HepG2 (cell line): ENCODE data around the gene FHIT. TPM values are rescaled to one million over a fixed set of nuclear protein-coding genes. Genes with fewer than 3 reads are reported as not detected.

ENCODE experiments used
- ATAC-seq: fragments of 200-7000 bp; cut with Tn5 transposase; 3 replicates; pipeline ENCODE4 v1.9.1; 2020; ENCODE audit warnings: mild to moderate bottlenecking, moderate library complexity
- BruUV-seq: library from RNA; stranded (reverse); fragments of 400-500 nt; replicated peaks from 2 replicates; lab custom pipeline; 2021; lab: Mats Ljungman, UMichigan
- CTCF ChIA-PET: fragments of 300-600 bp; formaldehyde crosslinking; extraction: SDS; loops from one replicate; lab custom pipeline; 2021; ENCODE audit warnings: low total read pairs, inconsistent platforms, low intra/inter-chr PET ratio; lab: Yijun Ruan, JAX
- POLR2A ChIA-PET: fragments of 350-600 bp; sonication (Branson Sonifier 250); formaldehyde crosslinking; loops from one replicate; lab custom pipeline; 2020; ENCODE audit warnings: antibody characterized with exemption, inconsistent platforms; lab: Yijun Ruan, JAX
- DNase-seq: peaks from one replicate; pipeline ENCODE4 v3.0.0-alpha.2; 2015; ENCODE audit warnings: low spot score
- FAIRE-seq: peaks from 3 replicates; lab custom pipeline; 2011; peaks lifted over from hg19 to GRCh38; lab: Jason Lieb, UNC
- H2AFZ ChIP-seq: one replicate; pipeline ENCODE4 v1.6.1; 2011; ENCODE audit warnings: low read length, inconsistent platforms
- H3K27ac ChIP-seq: fragments of 300-600 bp; 3 replicates; pipeline ENCODE4 v1.8.0; 2011; ENCODE audit warnings: mixed run types, mild to moderate bottlenecking, mixed read lengths, low read length, inconsistent platforms; ENCODE audit not compliant: insufficient read depth; ENCODE audit errors: extremely low read length
- H3K27me3 ChIP-seq, 2 experiments: fragments of 200-600 bp in 1 of 2; 2 replicates in 1 of 2; 3 replicates in 1 of 2; pipeline versions ENCODE4 v1.6.0 to v1.8.0; 2011; ENCODE audit warnings: low read length in 2 of 2, mild to moderate bottlenecking in 2 of 2, moderate library complexity in 2 of 2, inconsistent platforms in 1 of 2; ENCODE audit not compliant: insufficient read depth in 2 of 2, control insufficient read depth in 1 of 2
- H3K36me3 ChIP-seq, 2 experiments: fragments of 200-600 bp in 1 of 2; replicated peaks in 1 of 2; 2 replicates in 1 of 2; 3 replicates in 1 of 2; pipeline versions ENCODE4 v1.5.1 to v1.8.0; 2011; ENCODE audit warnings: low read length in 2 of 2, inconsistent platforms in 1 of 2; ENCODE audit not compliant: insufficient read depth in 2 of 2, control insufficient read depth in 1 of 2
- H3K4me1 ChIP-seq: 2 replicates; pipeline ENCODE4 v1.5.1; 2012; ENCODE audit warnings: low read length, inconsistent platforms; ENCODE audit not compliant: insufficient read depth
- H3K4me2 ChIP-seq: 2 replicates; pipeline ENCODE4 v1.6.0; 2011; ENCODE audit warnings: low read depth, low read length, inconsistent platforms
- H3K4me3 ChIP-seq, 3 experiments: fragments of 200-600 bp in 1 of 3; sonication (generic), shearing (Covaris generic) in 1 of 3; replicated peaks in 1 of 3; 2 replicates each; pipeline ENCODE4 v1.5.1; 2011 to 2016; ENCODE audit warnings: low read length in 3 of 3, inconsistent platforms in 2 of 3, low read depth in 2 of 3, mild to moderate bottlenecking in 2 of 3, control low read depth in 1 of 3, mixed read lengths in 1 of 3; ENCODE audit not compliant: insufficient read depth in 1 of 3
- H3K79me2 ChIP-seq: one replicate; pipeline ENCODE4 v1.6.1; 2011; ENCODE audit warnings: low read length, inconsistent platforms; ENCODE audit not compliant: insufficient read depth
- H3K9ac ChIP-seq: 2 replicates; pipeline ENCODE4 v1.6.0; 2011; ENCODE audit warnings: mild to moderate bottlenecking, low read depth, low read length, inconsistent platforms; ENCODE audit not compliant: insufficient read depth
- H3K9me3 ChIP-seq: 2 replicates; pipeline ENCODE4 v1.5.1; 2012; ENCODE audit warnings: mild to moderate bottlenecking, low read length
- H4K20me1 ChIP-seq: 2 replicates; pipeline ENCODE4 v1.6.0; 2011; ENCODE audit warnings: inconsistent platforms, mild to moderate bottlenecking, low read length, moderate library complexity; ENCODE audit not compliant: insufficient read depth
- FOXO4 ChIP-seq: sonication (generic); formaldehyde crosslinking; conservative IDR thresholded peaks from 2 replicates; pipeline ENCODE4 v1.8.1; 2023; ENCODE audit warnings: missing genetic modification reagents
- HDAC1 ChIP-seq: sonication (generic); formaldehyde crosslinking; IDR thresholded peaks from 2 replicates; pipeline ENCODE4 v1.5.1; 2020; ENCODE audit warnings: mild to moderate bottlenecking, missing genetic modification reagents
- HOXA9 ChIP-seq: sonication (generic); formaldehyde crosslinking; IDR thresholded peaks from 2 replicates; pipeline ENCODE4 v1.8.1; 2022; ENCODE audit warnings: missing genetic modification reagents, mild to moderate bottlenecking, moderate library complexity, borderline replicate concordance
- KLF11 ChIP-seq: IDR thresholded peaks from 2 replicates; pipeline ENCODE4 v1.6.1; 2016; ENCODE audit warnings: missing compliant biosample characterization
- MLXIP ChIP-seq: sonication (generic); formaldehyde crosslinking; IDR thresholded peaks from 2 replicates; pipeline ENCODE4 v1.9.0; 2021; ENCODE audit warnings: missing genetic modification reagents, borderline replicate concordance
- NPAS2 ChIP-seq: sonication (generic); formaldehyde crosslinking; IDR thresholded peaks from 2 replicates; pipeline ENCODE4 v1.8.0; 2022; ENCODE audit warnings: mild to moderate bottlenecking, missing genetic modification reagents, borderline replicate concordance
- POGZ ChIP-seq: sonication (generic); formaldehyde crosslinking; IDR thresholded peaks from 2 replicates; pipeline ENCODE4 v1.4.0; 2020; ENCODE audit warnings: mild to moderate bottlenecking, missing genetic modification reagents
- TBL1XR1 ChIP-seq: fragments of 150-350 bp; IDR thresholded peaks from 2 replicates; pipeline ENCODE4 v1.6.1; 2014; ENCODE audit warnings: borderline replicate concordance, low read length; ENCODE audit not compliant: partially characterized antibody
- ZNF280B ChIP-seq: sonication (generic); formaldehyde crosslinking; IDR thresholded peaks from 2 replicates; pipeline ENCODE4 v1.5.0; 2020; ENCODE audit warnings: missing genetic modification reagents, mild to moderate bottlenecking, borderline replicate concordance
- ZNF713 ChIP-seq: sonication (generic); formaldehyde crosslinking; IDR thresholded peaks from 2 replicates; pipeline ENCODE4 v1.4.0; 2020; ENCODE audit warnings: mild to moderate bottlenecking, missing genetic modification reagents
- ZNF850 ChIP-seq: sonication (generic); formaldehyde crosslinking; conservative IDR thresholded peaks from 2 replicates; pipeline ENCODE4 v1.9.0; 2021; ENCODE audit warnings: mild to moderate bottlenecking, missing genetic modification reagents
- ZZZ3 ChIP-seq: sonication (generic); formaldehyde crosslinking; IDR thresholded peaks from 2 replicates; pipeline ENCODE4 v1.4.0; 2020; ENCODE audit warnings: missing genetic modification reagents, mild to moderate bottlenecking, borderline replicate concordance
- WGBS: methylation state at CpG from one replicate; pipeline ENCODE4 v1.1.6; 2017; ENCODE audit warnings: low lambda C conversion rate; 5-methylcytosine and 5-hydroxymethylcytosine counted together
- in situ Hi-C: cut with HindIII; loops from 2 replicates; pipeline ENCODE4 v1.10.0; 2017; ENCODE audit warnings: low pct_unique_long_range_greater_than_20kb; ENCODE audit not compliant: extremely low pct_ligation_motif_present
- intact Hi-C: fragments of 100-400 bp; cut with micrococcal nuclease; formaldehyde crosslinking; loops from one replicate; pipeline ENCODE4 v1.10.0; 2022; ENCODE audit not compliant: unreplicated experiment
- polyA plus RNA-seq, 8 experiments: library from polyadenylated mRNA; depleted of rRNA in 3 of 8; stranded (reverse) in 7 of 8; unstranded in 1 of 8; fragments of >200 nt; fragmentation: Illumina TruSeq in 4 of 8; extraction: Trizol in 4 of 8; gene quantifications; 2 replicates each; pipeline versions ENCODE4 v1.2.1 to v1.2.3, GENCODE V29; 2011 to 2016; ENCODE audit warnings: low read depth in 4 of 8, missing spikeins in 1 of 8, mixed read lengths in 1 of 8; ENCODE audit not compliant: insufficient read depth in 1 of 8
- total RNA-seq, 5 experiments: library from RNA; depleted of rRNA; stranded (reverse); fragments of >200 nt; fragmentation: Illumina TruSeq; extraction: Trizol; gene quantifications; 2 replicates each; pipeline ENCODE4 v1.2.3, GENCODE V29; 2016; ENCODE audit warnings: low read depth in 1 of 5

FHIT gene
- total and polyA plus RNA-seq, 2 of the 13 experiments (the other 11 are each of a cell fraction or from before 2014, with no cell fraction given) = 4.0 to 4.6 TPM

GRCh38 chr3:59997583-59997982 is 1253.7 kb downstream of the FHIT start:
- no peaks in the 10 kb centered on the region for H3K36me3 ChIP-seq
- in situ Hi-C loops = no loop called here
- POLR2A ChIA-PET = no interaction called here
- TF ChIP-seq MLXIP (CRISPR knock-in tag) = no peak
- TF ChIP-seq ZNF280B (CRISPR knock-in tag) = no peak
- TF ChIP-seq ZNF850 (CRISPR knock-in tag) = no peak
- TF ChIP-seq KLF11 (CRISPR knock-in tag) = no peak
- TF ChIP-seq ZNF713 (CRISPR knock-in tag) = no peak
- TF ChIP-seq POGZ (CRISPR knock-in tag) = no peak
- TF ChIP-seq FOXO4 (CRISPR knock-in tag) = no peak
- TF ChIP-seq HOXA9 = no peak
- no peak for TF ChIP-seq TBL1XR1
- no peak for TF ChIP-seq HDAC1
- no peak for TF ChIP-seq NPAS2 (CRISPR knock-in tag)
- no peak for TF ChIP-seq ZZZ3 (CRISPR knock-in tag)
- no TSS peak for BruUV-seq
- no peak overlapping the region for H3K9ac ChIP-seq
- H3K4me2 ChIP-seq = no peak overlapping the region
- FAIRE-seq = no peak
- H4K20me1 ChIP-seq = no peaks in the 10 kb centered on the region
- WGBS = 68% methylated on average over 1 of the region's 1 CpG
- CTCF ChIA-PET = no interaction called here
- H3K4me1 ChIP-seq = no peaks in the 10 kb centered on the region
- no peaks in the 10 kb centered on the region for H3K79me2 ChIP-seq
- intact Hi-C loops = no loop called here
- no peaks in the 10 kb centered on the region for H3K27me3 ChIP-seq
- H3K4me3 ChIP-seq = no peak overlapping the region
- ATAC-seq = no peak
- no peaks in the 10 kb centered on the region for H3K9me3 ChIP-seq
- no peak for DNase-seq
- H3K27ac ChIP-seq = no peak overlapping the region
- H2AFZ ChIP-seq = no peak overlapping the region
